Karpas-422 (cell line): ENCODE results near the gene TXNDC11. TPM values are rescaled to one million over a fixed set of nuclear protein-coding genes. Genes with fewer than 3 reads are reported as not detected.

Experiments used
- DNase-seq: peaks from one replicate; pipeline ENCODE4 v3.0.0-alpha.2; 2015
- H2AFZ ChIP-seq: fragments of 200-600 bp; sonication (generic); 2 replicates; pipeline ENCODE4 v1.6.1; 2014; ENCODE audit warnings: antibody characterized with exemption, low read length, mixed read lengths
- H3K27ac ChIP-seq: fragments of 200-600 bp; sonication (generic); 2 replicates; pipeline ENCODE4 v1.5.1; 2014; ENCODE audit warnings: mild to moderate bottlenecking, low read length, moderate library complexity
- H3K27me3 ChIP-seq: fragments of 200-600 bp; sonication (generic); 2 replicates; pipeline ENCODE4 v1.6.1; 2014; ENCODE audit warnings: low read length, mixed read lengths
- H3K36me3 ChIP-seq: fragments of 200-600 bp; sonication (generic); 2 replicates; pipeline ENCODE4 v1.6.1; 2014; ENCODE audit warnings: low read length, mixed read lengths; ENCODE audit not compliant: insufficient read depth
- H3K4me1 ChIP-seq: fragments of 200-600 bp; sonication (generic); 2 replicates; pipeline ENCODE4 v1.6.1; 2014; ENCODE audit warnings: mild to moderate bottlenecking, low read length, mixed read lengths
- H3K4me2 ChIP-seq: fragments of 200-600 bp; sonication (generic); 2 replicates; pipeline ENCODE4 v1.6.1; 2014; ENCODE audit warnings: low read length, low read depth, mild to moderate bottlenecking; ENCODE audit not compliant: poor library complexity, severe bottlenecking
- H3K4me3 ChIP-seq: fragments of 200-600 bp; sonication (generic); 2 replicates; pipeline ENCODE4 v1.5.1; 2014; ENCODE audit warnings: mild to moderate bottlenecking, antibody characterized with exemption, low read length, mixed read lengths
- H3K79me2 ChIP-seq: fragments of 200-600 bp; sonication (generic); 2 replicates; pipeline ENCODE4 v1.6.1; 2014; ENCODE audit warnings: mild to moderate bottlenecking, low read length, mixed read lengths
- H3K9ac ChIP-seq: fragments of 200-600 bp; sonication (generic); 2 replicates; pipeline ENCODE4 v1.6.0; 2014; ENCODE audit warnings: low read length
- H3K9me2 ChIP-seq: fragments of 200-600 bp; sonication (generic), shearing (Covaris generic); replicated peaks from 2 replicates; pipeline ENCODE4 v1.6.0; 2014; ENCODE audit warnings: mild to moderate bottlenecking, low read length, moderate library complexity; ENCODE audit not compliant: insufficient read depth
- H3K9me3 ChIP-seq: fragments of 300-700, 200-600 bp; sonication (generic); 2 replicates; pipeline ENCODE4 v1.6.1; 2014; ENCODE audit warnings: low read length, mixed read lengths
- H4K20me1 ChIP-seq: fragments of 200-600 bp; sonication (generic); 2 replicates; pipeline ENCODE4 v1.6.1; 2014; ENCODE audit warnings: mild to moderate bottlenecking, antibody characterized with exemption, low read length, low read depth; ENCODE audit not compliant: insufficient read depth
- total RNA-seq: library from RNA; depleted of rRNA; stranded (reverse); fragments of >200 nt; shearing (Covaris generic); gene quantifications from 2 replicates; pipeline ENCODE4 v1.2.3, GENCODE V29; 2014; ENCODE audit warnings: low replicate concordance

TXNDC11 gene
- total RNA-seq, 1 experiment from 2014 or later, result 28.5 TPM

DNA sequence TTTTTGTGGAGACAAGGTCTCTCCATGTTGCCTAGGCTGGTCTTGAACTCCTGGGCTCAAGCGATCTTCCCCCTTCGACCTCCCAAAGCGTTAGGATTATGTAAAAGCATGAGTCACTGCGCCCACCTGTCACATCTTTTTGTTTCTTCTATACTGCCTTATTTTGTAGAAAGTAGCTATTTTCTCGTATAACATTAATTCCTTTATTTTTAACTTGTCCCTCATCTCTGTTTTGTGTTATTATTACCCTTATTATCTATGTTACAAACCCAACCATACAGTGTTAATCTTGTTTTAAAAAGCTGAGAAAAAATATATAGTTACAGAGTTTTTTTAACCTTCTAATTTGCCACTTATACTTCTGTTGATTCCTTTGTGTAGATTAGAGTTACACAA is 1.4 kb upstream of the TXNDC11 start:
- no peak overlapping the region for H3K4me3 ChIP-seq
- H3K9me2 ChIP-seq, result no peaks in the 10 kb centered on the region
- no peak for DNase-seq
- H3K27me3 ChIP-seq, result no peaks in the 10 kb centered on the region
- H4K20me1 ChIP-seq, result peaks cover 14% of the 10 kb centered on the region
- H3K27ac ChIP-seq, result 0 out of 2 replicates have a peak overlapping the region, but pooled peaks have one; percentile 29
- H3K4me1 ChIP-seq, result peaks cover 35% of the 10 kb centered on the region
- no peak overlapping the region for H2AFZ ChIP-seq
- H3K36me3 ChIP-seq, result 0 out of 2 replicates have a peak, but pooled peaks cover 5% of the 10 kb centered on the region
- H3K9me3 ChIP-seq, result no peaks in the 10 kb centered on the region
- H3K4me2 ChIP-seq, result no peak overlapping the region
- H3K9ac ChIP-seq, result no peak overlapping the region
- peaks cover 34% of the 10 kb centered on the region for H3K79me2 ChIP-seq

GRCh38 chr16:11743308-11744074 is 834 bp upstream of the TXNDC11 start:
- H3K4me1 ChIP-seq, result peaks cover 39% of the 10 kb centered on the region
- DNase-seq, result peak; percentile 67
- H3K27ac ChIP-seq, result peak overlapping the region; percentile 85
- no peaks in the 10 kb centered on the region for H3K9me2 ChIP-seq
- H4K20me1 ChIP-seq, result peaks cover 14% of the 10 kb centered on the region
- H3K36me3 ChIP-seq, result peaks cover 3% of the 10 kb centered on the region; the same call in 1 of the 2 replicates
- H3K4me3 ChIP-seq, result peak overlapping the region; percentile 81
- H3K4me2 ChIP-seq, result peak overlapping the region; percentile 88
- peak overlapping the region; percentile 23; the same call in 1 of the 2 replicates for H2AFZ ChIP-seq
- H3K27me3 ChIP-seq, result no peaks in the 10 kb centered on the region
- H3K9me3 ChIP-seq, result no peaks in the 10 kb centered on the region
- H3K9ac ChIP-seq, result peak overlapping the region; percentile 76
- H3K79me2 ChIP-seq, result peaks cover 40% of the 10 kb centered on the region

DNA sequence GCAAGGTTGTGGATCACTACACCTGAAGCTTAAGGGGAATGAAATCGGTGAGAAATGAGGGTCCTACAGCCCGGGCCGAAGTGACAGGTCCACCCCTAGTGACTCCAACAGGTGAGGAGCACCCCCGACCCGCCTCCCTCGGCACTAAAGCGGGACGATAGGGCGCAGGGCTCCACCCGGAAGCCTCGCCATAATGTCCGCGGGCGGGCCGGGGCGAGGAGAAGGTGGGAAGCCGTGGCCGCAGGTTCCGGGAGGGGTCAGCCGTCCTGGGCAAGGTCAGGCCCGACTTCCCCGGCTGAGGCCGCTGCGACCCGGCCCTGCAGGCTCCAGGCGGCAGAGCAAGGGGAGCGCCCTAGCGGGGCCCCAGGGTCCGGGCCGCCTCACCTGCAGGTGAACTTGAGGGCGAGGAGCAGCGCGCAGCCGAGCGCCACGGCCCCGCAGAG is 543 bp downstream of the TXNDC11 start:
- peaks cover 48% of the 10 kb centered on the region for H3K4me1 ChIP-seq
- H3K9me3 ChIP-seq, result no peaks in the 10 kb centered on the region
- no peak overlapping the region; the same call in 1 of the 2 replicates for H2AFZ ChIP-seq
- no peaks in the 10 kb centered on the region for H3K9me2 ChIP-seq
- peak overlapping the region; percentile 81 for H3K4me3 ChIP-seq
- peaks cover 14% of the 10 kb centered on the region for H4K20me1 ChIP-seq
- peak; percentile 73 for DNase-seq
- no peaks in the 10 kb centered on the region for H3K27me3 ChIP-seq
- H3K36me3 ChIP-seq, result peaks cover 8% of the 10 kb centered on the region; the same call in 1 of the 2 replicates
- peak overlapping the region; percentile 87 for H3K9ac ChIP-seq
- H3K27ac ChIP-seq, result peak overlapping the region; percentile 72
- peak overlapping the region; percentile 84 for H3K4me2 ChIP-seq
- peaks cover 54% of the 10 kb centered on the region for H3K79me2 ChIP-seq

GRCh38 chr16:11740567-11740966 is 2.1 kb downstream of the TXNDC11 start:
- peak overlapping the region; percentile 72 for H3K27ac ChIP-seq
- H3K9ac ChIP-seq, result peak overlapping the region; percentile 87
- H2AFZ ChIP-seq, result no peak overlapping the region
- H3K4me2 ChIP-seq, result peak overlapping the region; percentile 84
- no peaks in the 10 kb centered on the region for H3K9me3 ChIP-seq
- H4K20me1 ChIP-seq, result peaks cover 14% of the 10 kb centered on the region
- DNase-seq, result no peak
- H3K4me1 ChIP-seq, result peaks cover 64% of the 10 kb centered on the region
- H3K4me3 ChIP-seq, result peak overlapping the region; percentile 81
- H3K36me3 ChIP-seq, result peaks cover 20% of the 10 kb centered on the region; the same call in 1 of the 2 replicates
- H3K27me3 ChIP-seq, result no peaks in the 10 kb centered on the region
- peaks cover 69% of the 10 kb centered on the region for H3K79me2 ChIP-seq
- H3K9me2 ChIP-seq, result no peaks in the 10 kb centered on the region

- Histone ChIP-seq H3K27ac (no peak overlapping the region; the same call in 1 of the 2 replicates), H3K4me2 (peak overlapping the region; percentile 84), H3K36me3 (peaks cover 33% of the 10 kb centered on the region; the same call in 1 of the 2 replicates), H3K27me3 (no peaks in the 10 kb centered on the region), H2AFZ (no peak overlapping the region), H3K4me3 (no peak overlapping the region), H3K9ac (no peak overlapping the region), H3K79me2 (peaks cover 85% of the 10 kb centered on the region), H3K9me2 (no peaks in the 10 kb centered on the region), H4K20me1 (peaks cover 14% of the 10 kb centered on the region), H3K9me3 (no peaks in the 10 kb centered on the region), H3K4me1 (peaks cover 67% of the 10 kb centered on the region)
- DNase-seq, result no peak
Observed at GRCh38 chr16:11738742-11739544, 3.7 kb downstream of the TXNDC11 start.

DNA sequence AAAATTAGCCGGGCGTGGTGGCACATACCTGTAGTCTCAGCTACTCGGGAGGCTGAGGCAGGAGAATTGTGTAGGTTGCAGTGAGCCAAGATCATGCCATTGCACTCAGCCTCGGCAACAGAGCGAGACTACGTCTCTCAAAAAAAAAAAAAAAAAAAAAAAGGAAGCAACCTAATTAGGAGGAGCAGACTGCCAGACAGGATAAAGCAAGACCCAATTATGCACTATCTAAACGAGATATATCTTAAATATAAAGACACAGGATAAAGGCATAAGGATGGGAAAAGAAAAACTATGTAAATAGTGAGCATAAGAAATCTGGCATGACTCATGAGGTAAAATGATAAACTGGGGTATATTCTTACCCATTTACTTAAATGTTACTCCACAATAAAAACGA is 4.9 kb downstream of the TXNDC11 start:
- peaks cover 58% of the 10 kb centered on the region for H3K4me1 ChIP-seq
- no peak overlapping the region for H3K4me2 ChIP-seq
- no peak overlapping the region for H3K4me3 ChIP-seq
- no peaks in the 10 kb centered on the region for H3K9me2 ChIP-seq
- peaks cover 14% of the 10 kb centered on the region for H4K20me1 ChIP-seq
- H3K79me2 ChIP-seq, result peaks cover 94% of the 10 kb centered on the region
- H3K9me3 ChIP-seq, result no peaks in the 10 kb centered on the region
- no peak overlapping the region for H3K27ac ChIP-seq
- no peaks in the 10 kb centered on the region for H3K27me3 ChIP-seq
- H3K36me3 ChIP-seq, result peaks cover 37% of the 10 kb centered on the region; the same call in 1 of the 2 replicates
- H2AFZ ChIP-seq, result no peak overlapping the region
- H3K9ac ChIP-seq, result no peak overlapping the region
- no peak for DNase-seq

DNA sequence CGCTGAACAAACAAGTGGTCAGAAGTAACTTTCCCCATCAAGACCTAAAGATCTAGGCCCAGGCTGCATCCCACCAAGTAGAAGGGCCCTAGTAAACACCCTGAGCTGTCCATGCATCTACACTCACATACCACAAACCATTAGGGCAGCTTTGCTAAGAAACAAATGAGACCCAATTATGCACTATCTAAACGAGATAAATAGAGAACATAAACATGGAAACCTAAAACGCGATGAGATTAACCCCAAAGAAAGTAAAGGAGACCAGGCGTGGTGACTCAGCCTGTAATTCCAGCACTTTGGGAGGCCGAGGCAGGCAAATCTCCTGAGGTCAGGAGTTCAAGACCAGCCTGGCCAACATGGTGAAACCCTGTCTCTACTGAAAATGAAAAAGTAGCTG is 5.8 kb downstream of the TXNDC11 start:
- Histone ChIP-seq H3K9ac (no peak overlapping the region), H4K20me1 (peaks cover 14% of the 10 kb centered on the region), H3K36me3 (peaks cover 45% of the 10 kb centered on the region; the same call in 1 of the 2 replicates), H3K9me3 (no peaks in the 10 kb centered on the region), H3K27me3 (no peaks in the 10 kb centered on the region), H3K4me1 (peaks cover 58% of the 10 kb centered on the region), H3K79me2 (peaks cover 96% of the 10 kb centered on the region), H2AFZ (no peak overlapping the region), H3K9me2 (no peaks in the 10 kb centered on the region), H3K27ac (no peak overlapping the region), H3K4me2 (no peak overlapping the region), H3K4me3 (no peak overlapping the region)
- no peak for DNase-seq

- Histone ChIP-seq H3K4me1 (peaks cover 50% of the 10 kb centered on the region), H3K9me2 (no peaks in the 10 kb centered on the region), H3K9ac (no peak overlapping the region), H4K20me1 (peaks cover 7% of the 10 kb centered on the region), H3K9me3 (no peaks in the 10 kb centered on the region), H2AFZ (no peak overlapping the region), H3K27ac (no peak overlapping the region), H3K79me2 (peaks cover 96% of the 10 kb centered on the region), H3K36me3 (peaks cover 55% of the 10 kb centered on the region), H3K4me3 (no peak overlapping the region), H3K27me3 (no peaks in the 10 kb centered on the region), H3K4me2 (no peak overlapping the region)
- DNase-seq, result no peak
Observed at GRCh38 chr16:11735787-11736186, 6.9 kb downstream of the TXNDC11 start.
